CD4-positive, alpha-beta T cell treated with Interleukin-12 subunit alpha and Interleukin-12 subunit beta, for 1 hour (primary cell): ENCODE measurements around the gene SH2D7.

Experiments used
- DNase-seq: peaks from one replicate; pipeline ENCODE4 v3.0.0-alpha.2; 2020

SH2D7 gene

GRCh38 chr15:78104566-78105475 is 12.5 kb downstream of the SH2D7 start:
- no peak for DNase-seq

- DNase-seq = no peak
Measured at GRCh38 chr15:78105476-78106241, 13.3 kb downstream of the SH2D7 start.

GRCh38 chr15:78107471-78107870 is 15.1 kb downstream of the SH2D7 start:
- no peak for DNase-seq

- peak; percentile 87 for DNase-seq
Measured at GRCh38 chr15:78108300-78109084, 16.1 kb downstream of the SH2D7 start.

GRCh38 chr15:78109156-78109555 is 16.8 kb downstream of the SH2D7 start:
- DNase-seq = no peak

GRCh38 chr15:78110096-78110495 is 17.7 kb downstream of the SH2D7 start:
- DNase-seq = no peak

- DNase-seq = no peak
Measured at GRCh38 chr15:78110916-78111475, 18.6 kb downstream of the SH2D7 start.

- DNase-seq = no peak
Measured at GRCh38 chr15:78111788-78112187, 19.4 kb downstream of the SH2D7 start.

- no peak for DNase-seq
Measured at GRCh38 chr15:78112551-78112950, 20.2 kb downstream of the SH2D7 start.

GRCh38 chr15:78120523-78120922 is 28.2 kb downstream of the SH2D7 start:
- DNase-seq = no peak

- DNase-seq = no peak
Measured at GRCh38 chr15:78125267-78125666, 32.9 kb downstream of the SH2D7 start.

- no peak for DNase-seq
Measured at GRCh38 chr15:78127882-78128281, 35.5 kb downstream of the SH2D7 start.

GRCh38 chr15:78129077-78129750 is 36.9 kb downstream of the SH2D7 start:
- DNase-seq = no peak

GRCh38 chr15:78129751-78130287 is 37.5 kb downstream of the SH2D7 start:
- DNase-seq = no peak

- DNase-seq = no peak
Measured at GRCh38 chr15:78130466-78131294, 38.3 kb downstream of the SH2D7 start.

- peak; percentile 82 for DNase-seq
Measured at GRCh38 chr15:78131295-78132061, 39.1 kb downstream of the SH2D7 start, which contains the start of gene CIB2. CIB2 (minus strand) TSS chr15:78131445; CDS start chr15:78131215, 230 bp downstream.

- no peak for DNase-seq
Measured at GRCh38 chr15:78133801-78134200, 41.4 kb downstream of the SH2D7 start.

- no peak for DNase-seq
Measured at GRCh38 chr15:78139578-78139977, 47.2 kb downstream of the SH2D7 start.

- DNase-seq = no peak
Measured at GRCh38 chr15:78140292-78140691, 47.9 kb downstream of the SH2D7 start.

- no peak for DNase-seq
Measured at GRCh38 chr15:78142332-78142731, 50.0 kb downstream of the SH2D7 start.
